SK-N-SH (cell line): ENCODE measurements around the gene CDC16. TPM values are rescaled to one million over a fixed set of nuclear protein-coding genes. Genes with fewer than 3 reads are reported as not detected.

Experiments
- CTCF ChIA-PET: fragments of 300-600, 350-600 bp; formaldehyde crosslinking; extraction: SDS; loops from one replicate; lab custom pipeline; 2021; lab: Yijun Ruan, JAX
- POLR2A ChIA-PET: fragments of 350-600 bp; sonication (Branson Sonifier 250); formaldehyde crosslinking; extraction: SDS; loops from one replicate; lab custom pipeline; 2020; ENCODE audit warnings: antibody characterized with exemption, inconsistent platforms; lab: Yijun Ruan, JAX
- DNase-seq: peaks from one replicate; pipeline ENCODE4 v3.0.0; 2012
- H2AFZ ChIP-seq: fragments of 200-600 bp; sonication (generic); 2 replicates; pipeline ENCODE4 v1.8.1; 2016; ENCODE audit warnings: antibody characterized with exemption, mild to moderate bottlenecking, low read depth
- H3F3A ChIP-seq: fragments of 200-600 bp; sonication (generic); replicated peaks from 2 replicates; pipeline ENCODE3; 2016; ENCODE audit warnings: antibody characterized with exemption, mild to moderate bottlenecking; ENCODE audit not compliant: insufficient read depth
- H3K27ac ChIP-seq, 2 experiments: fragments of 200-500 bp in 1 of 2; fragments of 200-600 bp in 1 of 2; sonication (Bioruptor generic) in 1 of 2; sonication (generic), shearing (Covaris generic) in 1 of 2; 2 replicates each; pipeline versions ENCODE4 v1.5.1 to v1.6.1; 2014 to 2016; ENCODE audit warnings: low read depth in 2 of 2, inconsistent platforms in 1 of 2, low read length in 1 of 2, mild to moderate bottlenecking in 1 of 2, mixed read lengths in 1 of 2
- H3K27me3 ChIP-seq: fragments of 200-600 bp; sonication (generic), shearing (Covaris generic); 2 replicates; pipeline ENCODE4 v1.6.1; 2016; ENCODE audit warnings: mixed run types; ENCODE audit not compliant: insufficient read depth
- H3K36me3 ChIP-seq, 2 experiments: fragments of 200-500 bp in 1 of 2; fragments of 200-600 bp in 1 of 2; sonication (Bioruptor generic) in 1 of 2; sonication (generic) in 1 of 2; replicated peaks in 1 of 2; 2 replicates each; pipeline versions ENCODE3 to v1.5.1; 2014 to 2016; ENCODE audit warnings: low read length in 1 of 2, mild to moderate bottlenecking in 1 of 2; ENCODE audit not compliant: insufficient read depth in 2 of 2, control insufficient read depth in 1 of 2
- H3K4me1 ChIP-seq, 2 experiments: fragments of 200-500 bp in 1 of 2; fragments of 200-600 bp in 1 of 2; sonication (Bioruptor generic) in 1 of 2; sonication (generic), shearing (Covaris generic) in 1 of 2; 2 replicates each; pipeline versions ENCODE4 v1.5.1 to v1.6.1; 2014 to 2016; ENCODE audit warnings: low read depth in 1 of 2, low read length in 1 of 2, mixed run types in 1 of 2; ENCODE audit not compliant: insufficient read depth in 2 of 2, control insufficient read depth in 1 of 2
- H3K4me2 ChIP-seq: fragments of 200-600 bp; sonication (generic), shearing (Covaris generic); 2 replicates; pipeline ENCODE4 v1.6.1; 2017; ENCODE audit warnings: mixed run types
- H3K4me3 ChIP-seq, 2 experiments: fragments of 200-500 bp in 1 of 2; fragments of 200-600 bp in 1 of 2; sonication (Bioruptor generic) in 1 of 2; sonication (generic), shearing (Covaris generic) in 1 of 2; 2 replicates each; pipeline versions ENCODE4 v1.5.1 to v1.8.1; 2014 to 2016; ENCODE audit warnings: low read depth in 2 of 2, inconsistent platforms in 1 of 2, low read length in 1 of 2, mild to moderate bottlenecking in 1 of 2, mixed read lengths in 1 of 2, moderate library complexity in 1 of 2
- H3K79me2 ChIP-seq: fragments of 200-600 bp; sonication (generic); 2 replicates; pipeline ENCODE4 v1.8.1; 2017; ENCODE audit warnings: mild to moderate bottlenecking; ENCODE audit not compliant: insufficient read depth
- H3K9ac ChIP-seq: fragments of 200-600 bp; sonication (generic); 2 replicates; pipeline ENCODE4 v1.6.1; 2017; ENCODE audit warnings: mixed run types
- H3K9me2 ChIP-seq: fragments of 200-600 bp; sonication (generic); 2 replicates; pipeline ENCODE4 v1.6.1; 2017; ENCODE audit warnings: mixed run types
- H3K9me3 ChIP-seq: fragments of 200-600 bp; sonication (generic); 2 replicates; pipeline ENCODE4 v1.6.1; 2017; ENCODE audit warnings: mixed run types, mild to moderate bottlenecking, moderate library complexity
- H4K20me1 ChIP-seq: fragments of 200-600 bp; sonication (generic); 2 replicates; pipeline ENCODE4 v1.6.1; 2017; ENCODE audit warnings: mild to moderate bottlenecking, mixed run types; ENCODE audit not compliant: insufficient read depth
- CHD2 ChIP-seq: fragments of 150-350 bp; IDR thresholded peaks from 2 replicates; pipeline ENCODE4 v1.6.1; 2018; ENCODE audit warnings: low read length; ENCODE audit not compliant: partially characterized antibody
- EP300 ChIP-seq, 2 experiments: IDR thresholded peaks; 2 replicates each; pipeline versions ENCODE4 v1.4.0 to v1.6.1; 2012; ENCODE audit warnings: borderline replicate concordance in 1 of 2, low read depth in 1 of 2, low read length in 1 of 2
- FOSL2 ChIP-seq: IDR thresholded peaks from 2 replicates; pipeline ENCODE4 v1.4.0; 2012; ENCODE audit warnings: low read depth, mild to moderate bottlenecking, moderate library complexity, borderline replicate concordance
- FOXM1 ChIP-seq: IDR thresholded peaks from 2 replicates; pipeline ENCODE4 v1.4.0; 2012; ENCODE audit warnings: low read depth, mild to moderate bottlenecking
- GATA2 ChIP-seq: sonication (generic); formaldehyde crosslinking; IDR thresholded peaks from 2 replicates; pipeline ENCODE4 v1.5.0; 2020; ENCODE audit warnings: mild to moderate bottlenecking, missing genetic modification reagents
- IRF3 ChIP-seq: fragments of 150-350 bp; IDR thresholded peaks from 2 replicates; pipeline ENCODE4 v1.6.1; 2016; ENCODE audit warnings: mild to moderate bottlenecking, low read depth, low read length
- JUND ChIP-seq: IDR thresholded peaks from 2 replicates; pipeline ENCODE4 v1.4.0; 2012
- MEF2A ChIP-seq: IDR thresholded peaks from 2 replicates; pipeline ENCODE4 v1.4.0; 2012; ENCODE audit warnings: low read depth, borderline replicate concordance
- PBX3 ChIP-seq: IDR thresholded peaks from 2 replicates; pipeline ENCODE4; 2012
- RAD21 ChIP-seq: IDR thresholded peaks from 2 replicates; pipeline ENCODE4 v1.6.1; 2012; ENCODE audit warnings: mild to moderate bottlenecking, low read length
- SMC3 ChIP-seq: IDR thresholded peaks from 2 replicates; pipeline ENCODE4 v1.6.1; 2012; ENCODE audit warnings: low read depth, low read length, improper control_type of control experiment
- TCF12 ChIP-seq: IDR thresholded peaks from 2 replicates; pipeline ENCODE4 v1.4.0; 2012
- YY1 ChIP-seq: IDR thresholded peaks from 2 replicates; pipeline ENCODE4 v1.4.0; 2012; ENCODE audit warnings: low read depth, mild to moderate bottlenecking
- ZBTB33 ChIP-seq: IDR thresholded peaks from 2 replicates; pipeline ENCODE4 v1.4.0; 2012; ENCODE audit warnings: low read depth, borderline replicate concordance
- WGBS: methylation state at CpG from one replicate; pipeline ENCODE4 v1.1.6; 2017; ENCODE audit warnings: low lambda C conversion rate; 5-methylcytosine and 5-hydroxymethylcytosine counted together
- polyA plus RNA-seq, 3 experiments: library from polyadenylated mRNA; depleted of rRNA; stranded (reverse); fragments of >200 nt; gene quantifications; 2 replicates each; pipeline ENCODE4 v1.2.3, GENCODE V29; 2012

CDC16 gene
- polyA plus RNA-seq, 1 of the 3 experiments (the other 2 are of a cell fraction): 56.9 TPM

- TF ChIP-seq RAD21 (no peak), FOSL2 (peak; percentile 45; the same call in 1 of the 2 replicates), EP300 (IDR thresholded peaks at IDR 0.05; ENCODE audit: borderline replicate concordance in 1 of 2, low read depth in 1 of 2, low read length in 1 of 2) (0 out of 4 replicates have a peak, but pooled peaks of 1 of the 2 experiments have one; percentile 34), TCF12 (peak; percentile 66), PBX3 (peak; percentile 28; the same call in 1 of the 2 replicates), MEF2A (no peak)
- Histone ChIP-seq H3K79me2 (peaks cover 8% of the 10 kb centered on the region; the same call in 1 of the 2 replicates), H3K9ac (peak overlapping the region; percentile 50; the same call in 1 of the 2 replicates), H3K27ac (peak overlapping the region in 1 of 2 experiments; percentile 84; a peak in 2 of 4 replicates), H3K4me2 (peak overlapping the region; percentile 63), H3K4me1 (peaks cover 0 to 24% of the 10 kb centered on the region in 2 experiments; a peak in 2 of 4 replicates), H3K9me3 (no peaks in the 10 kb centered on the region), H3K36me3 (peaks cover 76 to 89% of the 10 kb centered on the region in 2 experiments), H3K27me3 (no peaks in the 10 kb centered on the region), H3K4me3 (peak overlapping the region in 1 of 2 experiments; percentile 37; a peak in 1 of 4 replicates), H3K9me2 (no peaks in the 10 kb centered on the region), H2AFZ (no peak overlapping the region), H3F3A (peaks cover 49% of the 10 kb centered on the region), H4K20me1 (no peaks in the 10 kb centered on the region)
- DNase-seq: no peak
- ChIA-PET CTCF (interaction anchor here (1.0 kb wide), 1 partner anchor 625 kb away, joined by 4 read pairs; no protein-coding TSS in a partner anchor), POLR2A (no interaction called here)
- 83% methylated on average over 8 of the region's 8 CpGs for WGBS
Measured at GRCh38 chr13:114264886-114265611, 30.4 kb downstream of the CDC16 start.

GRCh38 chr13:114266241-114266640 is 31.5 kb downstream of the CDC16 start:
- no peaks in the 10 kb centered on the region for H3K9me3 ChIP-seq
- peak overlapping the region in 1 of 2 experiments; percentile 84; a peak in 2 of 4 replicates for H3K27ac ChIP-seq
- peaks cover 0 to 24% of the 10 kb centered on the region in 2 experiments; a peak in 2 of 4 replicates for H3K4me1 ChIP-seq
- peaks cover 45% of the 10 kb centered on the region for H3F3A ChIP-seq
- peak overlapping the region; percentile 63 for H3K4me2 ChIP-seq
- no peaks in the 10 kb centered on the region for H3K9me2 ChIP-seq
- POLR2A ChIA-PET: no interaction called here
- peak overlapping the region; percentile 29; the same call in 1 of the 2 replicates for H3K9ac ChIP-seq
- DNase-seq: no peak
- H3K36me3 ChIP-seq: peaks cover 64 to 86% of the 10 kb centered on the region in 2 experiments
- 100% methylated on average over 5 of the region's 5 CpGs for WGBS
- H3K4me3 ChIP-seq: no peak overlapping the region
- peaks cover 8% of the 10 kb centered on the region; the same call in 1 of the 2 replicates for H3K79me2 ChIP-seq
- no peaks in the 10 kb centered on the region for H3K27me3 ChIP-seq
- H2AFZ ChIP-seq: no peak overlapping the region
- no peak for TF ChIP-seq GATA2
- no peak for TF ChIP-seq YY1
- no peak for TF ChIP-seq JUND
- TF ChIP-seq ZBTB33: no peak
- no peak for TF ChIP-seq TCF12
- no peak for TF ChIP-seq IRF3
- TF ChIP-seq MEF2A: no peak
- TF ChIP-seq SMC3: no peak
- no peak for TF ChIP-seq FOSL2
- TF ChIP-seq CHD2: no peak
- no peak for TF ChIP-seq FOXM1
- TF ChIP-seq, all 33 proteins: peak for 0
- CTCF ChIA-PET: no interaction called here
- no peaks in the 10 kb centered on the region for H4K20me1 ChIP-seq
